GM23248 (cell line): ENCODE results near the gene FBLN2. TPM values are rescaled to one million over a fixed set of nuclear protein-coding genes. Genes with fewer than 3 reads are reported as not detected.
A peak's percentile ranks its signal among the peaks of the same experiment; 100 is the strongest.

ENCODE experiments used
- DNase-seq: peaks from one replicate; pipeline ENCODE4 v3.0.0-alpha.2; 2015
- H2AFZ ChIP-seq: fragments of 200-600 bp; sonication (generic); 2 replicates; pipeline ENCODE4 v1.6.1; 2016; ENCODE audit warnings: antibody characterized with exemption
- H3F3A ChIP-seq: fragments of 200-600 bp; sonication (generic); 2 replicates; pipeline ENCODE4 v1.6.1; 2016; ENCODE audit warnings: mild to moderate bottlenecking, antibody characterized with exemption, mixed run types; ENCODE audit not compliant: insufficient read depth
- H3K27ac ChIP-seq: fragments of 200-600 bp; sonication (generic); 2 replicates; pipeline ENCODE4 v1.5.1; 2016; ENCODE audit warnings: mild to moderate bottlenecking
- H3K27me3 ChIP-seq: fragments of 200-600 bp; sonication (generic); replicated peaks from 2 replicates; pipeline ENCODE4 v1.6.1; 2016; ENCODE audit warnings: mild to moderate bottlenecking; ENCODE audit not compliant: insufficient read depth
- H3K36me3 ChIP-seq: fragments of 200-600 bp; sonication (generic); 2 replicates; pipeline ENCODE4 v1.6.1; 2016; ENCODE audit warnings: low read depth, mild to moderate bottlenecking
- H3K4me1 ChIP-seq: fragments of 200-600 bp; sonication (generic); 2 replicates; pipeline ENCODE4 v1.6.1; 2016; ENCODE audit warnings: mild to moderate bottlenecking; ENCODE audit not compliant: insufficient read depth
- H3K4me2 ChIP-seq: fragments of 200-600 bp; sonication (generic); one replicate; pipeline ENCODE4 v1.6.1; 2016; ENCODE audit warnings: mild to moderate bottlenecking; ENCODE audit not compliant: unreplicated experiment
- H3K4me3 ChIP-seq: fragments of 200-600 bp; sonication (generic); 2 replicates; pipeline ENCODE4 v1.5.1; 2016; ENCODE audit warnings: mild to moderate bottlenecking
- H3K79me2 ChIP-seq: fragments of 200-600 bp; sonication (generic); 2 replicates; pipeline ENCODE4 v1.6.1; 2016; ENCODE audit warnings: mild to moderate bottlenecking; ENCODE audit not compliant: insufficient read depth
- H3K9ac ChIP-seq: fragments of 200-600 bp; sonication (generic); 2 replicates; pipeline ENCODE4 v1.6.1; 2016; ENCODE audit warnings: mild to moderate bottlenecking
- H3K9me2 ChIP-seq: fragments of 200-600 bp; sonication (generic); 2 replicates; pipeline ENCODE4 v1.6.1; 2016; ENCODE audit warnings: mixed run types, mild to moderate bottlenecking, moderate library complexity; ENCODE audit not compliant: insufficient read depth
- H3K9me3 ChIP-seq: fragments of 200-600 bp; sonication (generic); one replicate; pipeline ENCODE4 v1.6.1; 2017; ENCODE audit warnings: low read depth
- H4K20me1 ChIP-seq: fragments of 200-600 bp; sonication (generic); 2 replicates; pipeline ENCODE4 v1.6.0; 2016; ENCODE audit not compliant: insufficient read depth
- EZH2 ChIP-seq: fragments of 200-600 bp; sonication (generic); IDR thresholded peaks from 2 replicates; pipeline ENCODE4 v1.6.1; 2018; ENCODE audit warnings: antibody characterized with exemption, mild to moderate bottlenecking; ENCODE audit not compliant: insufficient read depth, poor library complexity, severe bottlenecking
- EZH2phosphoT487 ChIP-seq: fragments of 200-600 bp; sonication (generic); IDR thresholded peaks from 2 replicates; pipeline ENCODE4 v1.6.1; 2018; ENCODE audit warnings: antibody characterized with exemption, moderate library complexity, mild to moderate bottlenecking, low read depth; ENCODE audit not compliant: insufficient read depth
- WGBS, 2 experiments: methylation state at CpG; one replicate each; pipeline ENCODE4 v1.1.6; 2015 to 2017; ENCODE audit warnings: low lambda C conversion rate in 2 of 2, low coverage in 1 of 2; ENCODE audit errors: missing lambda C conversion rate in 2 of 2; 5-methylcytosine and 5-hydroxymethylcytosine counted together
- in situ Hi-C: fragments of 300-500 bp; cut with MboI; formaldehyde crosslinking; loops from 2 replicates; pipeline ENCODE4 v1.15.0; 2020
- polyA plus RNA-seq: library from polyadenylated mRNA; unstranded; fragments of >200 nt; fragmentation: Nextera tagmentation; extraction: Ambion mirVana; gene quantifications from 2 replicates; pipeline ENCODE4 v1.2.1, GENCODE V29; 2016
- total RNA-seq: library from RNA; depleted of rRNA; stranded (reverse); fragments of >200 nt; shearing (Covaris generic); gene quantifications from 2 replicates; pipeline ENCODE4 v1.2.3, GENCODE V29; 2014

FBLN2 gene
- total and polyA plus RNA-seq, 2 experiments from 2014 or later: 447 to 636 TPM

GRCh38 chr3:13637311-13637891 lies 88.5 kb downstream of the FBLN2 start:
- TF ChIP-seq EZH2 (no peak), EZH2phosphoT487 (no peak)
- Histone ChIP-seq H3K9me2 (no peaks in the 10 kb centered on the region), H3K27me3 (no peaks in the 10 kb centered on the region), H3F3A (no peaks in the 10 kb centered on the region), H3K9me3 (no peaks in the 10 kb centered on the region), H3K4me1 (no peaks in the 10 kb centered on the region), H3K4me3 (no peak overlapping the region), H3K27ac (no peak overlapping the region), H4K20me1 (no peaks in the 10 kb centered on the region), H3K79me2 (no peaks in the 10 kb centered on the region), H3K4me2 (no peak overlapping the region), H3K9ac (no peak overlapping the region), H2AFZ (no peak overlapping the region), H3K36me3 (peaks cover 7% of the 10 kb centered on the region; the same call in 1 of the 2 replicates)
- in situ Hi-C loops: no loop called here
- no peak for DNase-seq
- 74 to 83% methylated on average over 24 to 31 of the region's 31 CpGs for WGBS, 2 experiments

GRCh38 chr3:13637953-13638352 lies 89.0 kb downstream of the FBLN2 start:
- 90 to 93% methylated on average over 11 to 12 of the region's 12 CpGs for WGBS, 2 experiments
- no peaks in the 10 kb centered on the region for H3K9me2 ChIP-seq
- no peak for DNase-seq
- H3K4me2 ChIP-seq: no peak overlapping the region
- no peaks in the 10 kb centered on the region for H3K9me3 ChIP-seq
- H3K27ac ChIP-seq: no peak overlapping the region
- H3K4me3 ChIP-seq: no peak overlapping the region
- H3K79me2 ChIP-seq: no peaks in the 10 kb centered on the region
- no peak overlapping the region for H3K9ac ChIP-seq
- H3F3A ChIP-seq: no peaks in the 10 kb centered on the region
- in situ Hi-C loops: no loop called here
- H4K20me1 ChIP-seq: no peaks in the 10 kb centered on the region
- no peaks in the 10 kb centered on the region for H3K4me1 ChIP-seq
- no peak overlapping the region for H2AFZ ChIP-seq
- peaks cover 3% of the 10 kb centered on the region; the same call in 1 of the 2 replicates for H3K36me3 ChIP-seq
- TF ChIP-seq EZH2: no peak
- no peak for TF ChIP-seq EZH2phosphoT487
- no peaks in the 10 kb centered on the region for H3K27me3 ChIP-seq

- no peaks in the 10 kb centered on the region for H3K4me1 ChIP-seq
- no peak overlapping the region for H3K27ac ChIP-seq
- in situ Hi-C loops: no loop called here
- no peak for DNase-seq
- H3K9me3 ChIP-seq: no peaks in the 10 kb centered on the region
- no peak overlapping the region for H2AFZ ChIP-seq
- no peaks in the 10 kb centered on the region for H4K20me1 ChIP-seq
- H3K36me3 ChIP-seq: no peaks in the 10 kb centered on the region
- no peak overlapping the region for H3K4me2 ChIP-seq
- TF ChIP-seq EZH2 (no peak), EZH2phosphoT487 (no peak)
- H3K9ac ChIP-seq: no peak overlapping the region
- H3K9me2 ChIP-seq: no peaks in the 10 kb centered on the region
- H3K27me3 ChIP-seq: no peaks in the 10 kb centered on the region
- 75 to 80% methylated on average over 17 of the region's 17 CpGs for WGBS, 2 experiments
- no peaks in the 10 kb centered on the region for H3K79me2 ChIP-seq
- no peak overlapping the region for H3K4me3 ChIP-seq
- no peaks in the 10 kb centered on the region for H3F3A ChIP-seq
Measured at GRCh38 chr3:13638927-13639326, 90.0 kb downstream of the FBLN2 start.

GRCh38 chr3:13642597-13642996 lies 93.7 kb downstream of the FBLN2 start:
- no peak overlapping the region for H3K9ac ChIP-seq
- DNase-seq: peak; percentile 26
- H3K36me3 ChIP-seq: no peaks in the 10 kb centered on the region
- no peak overlapping the region for H3K27ac ChIP-seq
- 34 to 40% methylated on average over 6 of the region's 6 CpGs for WGBS, 2 experiments
- no peak overlapping the region for H3K4me3 ChIP-seq
- H3K79me2 ChIP-seq: no peaks in the 10 kb centered on the region
- peaks cover 11% of the 10 kb centered on the region; the same call in 1 of the 2 replicates for H3F3A ChIP-seq
- no peaks in the 10 kb centered on the region for H3K9me2 ChIP-seq
- no peaks in the 10 kb centered on the region for H3K27me3 ChIP-seq
- no peaks in the 10 kb centered on the region for H3K9me3 ChIP-seq
- H4K20me1 ChIP-seq: no peaks in the 10 kb centered on the region
- peaks cover 14% of the 10 kb centered on the region for H3K4me1 ChIP-seq
- no peak overlapping the region for H3K4me2 ChIP-seq
- in situ Hi-C loops: no loop called here
- no peak for TF ChIP-seq EZH2phosphoT487
- no peak for TF ChIP-seq EZH2
- no peak overlapping the region for H2AFZ ChIP-seq
